ENCODE measurements around the gene NCCRP1. TPM values are rescaled to one million over a fixed set of nuclear protein-coding genes. Genes with fewer than 3 reads are reported as not detected.

NCCRP1 gene, protein sequence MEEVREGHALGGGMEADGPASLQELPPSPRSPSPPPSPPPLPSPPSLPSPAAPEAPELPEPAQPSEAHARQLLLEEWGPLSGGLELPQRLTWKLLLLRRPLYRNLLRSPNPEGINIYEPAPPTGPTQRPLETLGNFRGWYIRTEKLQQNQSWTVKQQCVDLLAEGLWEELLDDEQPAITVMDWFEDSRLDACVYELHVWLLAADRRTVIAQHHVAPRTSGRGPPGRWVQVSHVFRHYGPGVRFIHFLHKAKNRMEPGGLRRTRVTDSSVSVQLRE
- not detected in 2 replicates for total RNA-seq

DNA sequence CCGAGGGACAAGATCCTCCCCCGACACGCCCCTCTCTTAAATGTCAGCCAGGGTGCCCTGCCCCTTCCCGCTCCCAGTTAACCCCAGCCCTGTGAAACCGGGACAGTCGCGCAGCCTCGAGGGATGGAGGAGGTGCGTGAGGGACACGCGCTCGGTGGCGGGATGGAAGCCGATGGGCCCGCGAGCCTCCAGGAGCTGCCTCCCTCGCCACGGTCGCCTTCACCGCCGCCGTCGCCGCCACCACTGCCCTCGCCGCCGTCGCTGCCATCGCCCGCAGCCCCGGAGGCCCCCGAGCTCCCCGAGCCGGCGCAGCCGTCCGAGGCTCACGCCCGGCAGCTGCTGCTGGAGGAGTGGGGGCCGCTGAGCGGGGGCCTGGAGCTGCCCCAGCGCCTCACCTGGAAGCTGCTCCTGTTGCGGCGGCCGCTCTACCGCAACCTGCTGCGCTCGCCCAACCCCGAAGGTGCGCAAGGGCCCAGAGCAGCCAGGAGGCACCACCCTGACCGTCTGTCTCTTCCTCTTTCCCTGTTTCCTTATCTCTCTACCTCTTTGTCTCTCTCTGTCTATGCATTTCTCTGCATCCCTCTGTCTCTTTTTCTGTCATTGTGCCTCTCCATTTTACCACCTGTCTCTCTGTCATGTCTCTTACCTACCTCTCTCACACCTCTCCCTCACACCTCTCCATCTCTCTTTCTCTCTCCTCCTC lies at the start of gene NCCRP1:
Gene NCCRP1, plus strand, starts transcription at position 105 of the 703 bp plus-strand sequence. Its CDS starts 19 bp downstream, at position 124.

DNA sequence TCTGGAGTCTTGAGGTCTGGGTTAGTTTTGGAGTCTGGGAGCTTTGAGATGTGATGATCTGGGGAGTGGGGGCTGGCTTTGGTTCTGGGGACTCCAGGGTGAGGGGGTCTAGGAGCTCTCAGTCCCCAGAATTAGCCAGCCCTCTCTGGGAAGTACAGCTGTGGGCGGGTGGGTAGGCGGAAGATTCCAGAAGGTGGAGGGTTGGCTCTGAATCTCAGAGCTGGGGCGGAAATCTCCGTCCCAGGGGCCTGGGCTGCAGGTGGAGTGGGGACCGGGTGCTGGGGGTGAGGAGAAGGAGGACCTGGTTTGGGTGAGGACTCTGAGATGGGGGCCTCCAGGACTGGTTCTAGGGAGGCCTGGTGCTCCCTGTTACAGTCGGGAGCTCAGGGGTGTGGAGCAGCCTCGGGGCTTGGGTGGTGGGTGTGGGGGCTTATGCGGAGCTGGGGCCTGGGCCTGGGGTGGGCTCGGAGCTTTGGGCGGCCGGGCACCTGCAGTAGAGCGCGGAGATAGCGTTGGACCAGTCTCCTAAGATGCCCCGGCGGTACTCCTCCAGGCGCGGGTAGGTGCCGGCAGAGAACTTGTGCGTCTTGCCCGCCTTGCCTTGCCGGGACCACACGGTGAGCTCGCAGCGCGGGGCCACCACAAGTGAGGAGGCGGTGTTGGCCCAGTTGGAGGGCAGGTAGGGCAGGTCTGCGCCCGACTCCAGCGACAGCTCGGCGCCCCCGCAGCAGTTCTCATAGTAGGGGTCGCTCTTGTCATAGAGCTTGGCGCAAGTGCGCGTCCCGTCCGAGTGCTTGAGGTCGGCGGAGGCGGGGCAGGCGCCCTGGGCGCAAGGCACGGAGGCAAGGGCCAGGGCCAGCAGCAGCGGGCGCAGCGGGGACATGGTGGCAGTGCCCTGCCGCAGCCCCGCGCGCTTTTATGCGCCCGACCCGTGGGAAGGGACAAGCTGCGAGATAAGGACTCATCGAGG lies 6.9 kb downstream of the NCCRP1 start, which contains the start of gene SYCN:
Gene SYCN, minus strand, starts transcription at position 892 of the 970 bp plus-strand sequence. Its CDS starts 9 bp downstream, at position 883.

DNA sequence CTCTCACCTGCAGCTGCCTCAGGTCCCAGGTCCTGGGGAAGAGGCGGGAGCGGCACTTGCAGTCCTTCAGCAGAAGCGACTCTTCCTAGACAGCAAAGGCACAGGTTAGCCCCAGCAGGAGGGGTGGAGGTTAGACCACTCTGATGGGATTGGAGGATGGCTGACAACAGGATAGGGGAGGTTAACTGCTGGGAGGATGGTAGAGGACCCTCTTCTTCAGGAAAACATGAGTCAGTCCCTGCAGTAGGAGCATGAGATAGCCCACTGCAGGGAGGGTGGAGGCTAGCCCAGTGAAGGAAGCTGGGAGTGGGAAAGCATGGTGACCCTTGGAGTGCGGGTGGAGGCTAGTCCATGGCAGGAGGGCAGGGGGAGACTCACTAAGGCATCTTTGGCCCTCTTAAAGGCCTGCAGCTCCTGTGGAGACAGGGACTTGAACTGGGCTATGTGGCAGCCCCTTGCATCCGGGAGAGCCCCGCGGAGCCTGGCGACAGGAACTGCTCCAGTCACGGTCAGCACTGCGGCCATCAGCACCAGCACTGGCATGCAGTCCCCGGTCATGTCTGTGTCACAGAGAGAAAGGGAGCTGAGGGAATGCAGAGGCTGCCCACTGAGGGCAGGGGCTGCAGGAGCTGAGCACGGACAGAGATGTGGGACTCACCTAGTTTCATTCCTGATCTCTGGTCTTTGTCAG lies 47.8 kb downstream of the NCCRP1 start, which contains the start of gene IFNL3:
Gene IFNL3, minus strand, starts transcription at position 597 of the 691 bp plus-strand sequence. Its CDS starts 39 bp downstream, at position 558.

DNA sequence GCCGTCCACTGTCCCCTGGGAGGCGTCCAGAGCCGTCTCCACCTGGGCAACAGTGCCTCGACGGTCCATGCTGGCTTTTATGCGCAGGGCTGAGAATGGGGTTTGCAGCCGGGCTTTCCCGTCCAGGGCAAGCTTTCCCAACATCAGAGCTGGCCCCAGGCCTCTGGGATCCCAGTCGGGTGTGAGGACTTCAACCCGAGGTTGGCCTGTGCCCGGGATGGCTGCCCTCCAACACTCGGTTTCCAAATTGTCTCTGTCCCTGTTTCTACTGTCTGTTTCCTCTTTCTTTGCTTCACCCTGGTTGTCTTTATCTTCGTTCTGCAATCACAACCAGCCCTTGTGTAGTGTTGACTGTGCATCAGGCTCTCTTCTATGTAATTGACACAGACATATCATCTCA lies 52.0 kb downstream of the NCCRP1 start, which contains the start of gene IFNL4:
Gene IFNL4, minus strand, starts transcription at position 51 of the 400 bp plus-strand sequence.

Other genes with a start within 250 kb of the NCCRP1 start
- 11.0 and 15.3 TPM in 2 replicates for gene FBXO17, start 221.2 kb upstream of the NCCRP1 start, total RNA-seq
- 1.2 and 1.8 TPM in 2 replicates for gene FBXO27, start 164.4 kb upstream of the NCCRP1 start, total RNA-seq
- gene ACP7, start 112.6 kb upstream of the NCCRP1 start, total RNA-seq: 0.12 TPM in 1 of 2 replicates, not detected in the other
- gene PAK4, start 71.2 kb upstream of the NCCRP1 start, total RNA-seq: 3.7 and 4.7 TPM in 2 replicates
- not detected in 2 replicates for gene SYCN, start 7.3 kb downstream of the NCCRP1 start, total RNA-seq
- not detected in 2 replicates for gene IFNL3, start 48.0 kb downstream of the NCCRP1 start, total RNA-seq
- gene IFNL4, start 51.9 kb downstream of the NCCRP1 start, total RNA-seq: not detected in 2 replicates
- gene IFNL2, start 71.4 kb downstream of the NCCRP1 start, total RNA-seq: not detected in 2 replicates
- gene IFNL1, start 99.4 kb downstream of the NCCRP1 start, total RNA-seq: not detected in 2 replicates
- under 0.01 TPM in 1 of 2 replicates, not detected in the other for gene LRFN1, start 123.9 kb downstream of the NCCRP1 start, total RNA-seq
- gene GMFG, start 139.1 kb downstream of the NCCRP1 start, total RNA-seq: 0.87 and 2.6 TPM in 2 replicates
- 33.6 and 40.2 TPM in 2 replicates for gene SAMD4B, start 145.5 kb downstream of the NCCRP1 start, total RNA-seq
- 44.8 and 65.8 TPM in 2 replicates for gene PAF1, start 194.1 kb downstream of the NCCRP1 start, total RNA-seq
- 13.9 and 14.5 TPM in 2 replicates for gene MED29, start 194.4 kb downstream of the NCCRP1 start, total RNA-seq
- gene ZFP36, start 209.9 kb downstream of the NCCRP1 start, total RNA-seq: 2.5 and 5.2 TPM in 2 replicates
- 18.1 and 29.5 TPM in 2 replicates for gene PLEKHG2, start 215.7 kb downstream of the NCCRP1 start, total RNA-seq
- gene RPS16, start 239.0 kb downstream of the NCCRP1 start, total RNA-seq: 38.5 and 131 TPM in 2 replicates
- gene SUPT5H, start 248.6 kb downstream of the NCCRP1 start, total RNA-seq: 58.9 and 87.9 TPM in 2 replicates